ENCODE measurements around the gene ZDHHC11.

DNA sequence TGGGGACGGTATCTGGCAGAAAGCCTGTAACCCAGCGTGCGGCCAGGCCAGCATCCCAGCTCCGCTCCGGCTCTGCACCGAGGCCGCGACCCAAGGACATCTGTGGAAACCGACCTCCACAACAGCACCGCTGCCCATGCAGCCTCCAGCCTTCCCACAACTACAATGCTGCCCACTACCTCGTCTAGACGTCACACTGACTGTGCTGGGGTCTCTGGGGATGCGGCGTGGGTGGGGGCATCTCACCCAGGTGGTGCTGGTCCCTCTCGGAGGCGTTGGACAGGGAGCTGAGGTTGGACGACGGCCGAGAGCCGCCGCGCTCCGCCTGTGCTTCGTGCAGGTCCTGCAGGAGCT lies 14.4 kb upstream of the ZDHHC11 start:
- TF ChIP-seq, protein P1, sequence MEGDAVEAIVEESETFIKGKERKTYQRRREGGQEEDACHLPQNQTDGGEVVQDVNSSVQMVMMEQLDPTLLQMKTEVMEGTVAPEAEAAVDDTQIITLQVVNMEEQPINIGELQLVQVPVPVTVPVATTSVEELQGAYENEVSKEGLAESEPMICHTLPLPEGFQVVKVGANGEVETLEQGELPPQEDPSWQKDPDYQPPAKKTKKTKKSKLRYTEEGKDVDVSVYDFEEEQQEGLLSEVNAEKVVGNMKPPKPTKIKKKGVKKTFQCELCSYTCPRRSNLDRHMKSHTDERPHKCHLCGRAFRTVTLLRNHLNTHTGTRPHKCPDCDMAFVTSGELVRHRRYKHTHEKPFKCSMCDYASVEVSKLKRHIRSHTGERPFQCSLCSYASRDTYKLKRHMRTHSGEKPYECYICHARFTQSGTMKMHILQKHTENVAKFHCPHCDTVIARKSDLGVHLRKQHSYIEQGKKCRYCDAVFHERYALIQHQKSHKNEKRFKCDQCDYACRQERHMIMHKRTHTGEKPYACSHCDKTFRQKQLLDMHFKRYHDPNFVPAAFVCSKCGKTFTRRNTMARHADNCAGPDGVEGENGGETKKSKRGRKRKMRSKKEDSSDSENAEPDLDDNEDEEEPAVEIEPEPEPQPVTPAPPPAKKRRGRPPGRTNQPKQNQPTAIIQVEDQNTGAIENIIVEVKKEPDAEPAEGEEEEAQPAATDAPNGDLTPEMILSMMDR (IDR thresholded peaks at IDR 0.05), result no peak
- TF ChIP-seq POLR2A (IDR thresholded peaks at IDR 0.05), result no peak
